Caco-2 (cell line): ENCODE results near the gene MLXIP. TPM values are rescaled to one million over a fixed set of nuclear protein-coding genes. Genes with fewer than 3 reads are reported as not detected.

Experiments used
- BruUV-seq: library from RNA; stranded (reverse); fragments of 400-500 nt; replicated peaks from 2 replicates; lab custom pipeline; 2021; lab: Mats Ljungman, UMichigan
- CTCF ChIA-PET: fragments of 300-600 bp; sonication (Branson Sonifier 250); formaldehyde crosslinking; loops from one replicate; lab custom pipeline; 2022; ENCODE audit warnings: antibody characterized with exemption; lab: Charles Lee
- POLR2A ChIA-PET: fragments of 300-600 bp; sonication (Branson Sonifier 250); formaldehyde crosslinking; loops from one replicate; lab custom pipeline; 2022; ENCODE audit warnings: antibody characterized with exemption; lab: Charles Lee
- DNase-seq, 2 experiments: peaks; one replicate each; pipeline versions ENCODE4 v3.0.0 to v3.0.0-alpha.2; 2020 to 2022
- H3K27me3 ChIP-seq: replicated peaks from 2 replicates; pipeline ENCODE4 v1.6.0; 2011; ENCODE audit warnings: low read length; ENCODE audit not compliant: control insufficient read depth, insufficient read depth
- H3K36me3 ChIP-seq: 2 replicates; pipeline ENCODE4 v1.5.1; 2011; ENCODE audit warnings: low read length; ENCODE audit not compliant: control insufficient read depth, insufficient read depth
- H3K4me1 ChIP-seq: fragments of 250-450 bp; sonication (Bioruptor Pico); 2 replicates; pipeline ENCODE4 v1.5.1; 2020; ENCODE audit warnings: mild to moderate bottlenecking
- H3K4me3 ChIP-seq: 2 replicates; pipeline ENCODE4 v1.5.1; 2011; ENCODE audit warnings: low read depth, mild to moderate bottlenecking, control low read depth, low read length
- H3K9me3 ChIP-seq: fragments of 250-450 bp; sonication (Bioruptor Pico); 2 replicates; pipeline ENCODE4 v1.5.1; 2020; ENCODE audit warnings: mild to moderate bottlenecking, moderate library complexity
- H3K27ac Mint-ChIP-seq: one replicate; pipeline ENCODE4 v1.8.0; 2022; ENCODE audit warnings: mixed read lengths; ENCODE audit not compliant: unreplicated experiment
- H3K27me3 Mint-ChIP-seq: one replicate; pipeline ENCODE4 v1.8.0; 2022; ENCODE audit warnings: mixed read lengths; ENCODE audit not compliant: insufficient read depth, unreplicated experiment
- H3K36me3 Mint-ChIP-seq: one replicate; pipeline ENCODE4 v1.8.0; 2022; ENCODE audit warnings: mild to moderate bottlenecking, mixed read lengths; ENCODE audit not compliant: insufficient read depth, unreplicated experiment
- H3K4me1 Mint-ChIP-seq: one replicate; pipeline ENCODE4 v1.8.0; 2022; ENCODE audit warnings: low read depth, mixed read lengths; ENCODE audit not compliant: unreplicated experiment
- H3K4me3 Mint-ChIP-seq: one replicate; pipeline ENCODE4 v1.8.0; 2022; ENCODE audit warnings: mild to moderate bottlenecking, moderate library complexity, mixed read lengths; ENCODE audit not compliant: unreplicated experiment
- H3K9me3 Mint-ChIP-seq: one replicate; pipeline ENCODE4 v1.8.0; 2022; ENCODE audit warnings: mixed read lengths; ENCODE audit not compliant: unreplicated experiment
- CTCF ChIP-seq, 2 experiments: fragments of 200-600 bp in 1 of 2; IDR thresholded peaks; 1 replicate in 1 of 2; 2 replicates in 1 of 2; pipeline versions ENCODE4 v1.5.1 to v1.8.0; 2011 to 2022; ENCODE audit warnings: antibody characterized with exemption in 1 of 2, control low read depth in 1 of 2, inconsistent platforms in 1 of 2, low read depth in 1 of 2, low read length in 1 of 2, mild to moderate bottlenecking in 1 of 2, moderate library complexity in 1 of 2; ENCODE audit not compliant: insufficient read depth in 1 of 2, severe bottlenecking in 1 of 2, unreplicated experiment in 1 of 2
- intact Hi-C: fragments of 100-400 bp; cut with micrococcal nuclease; formaldehyde crosslinking; loops from one replicate; pipeline ENCODE4 v1.10.0; 2022; ENCODE audit not compliant: unreplicated experiment
- total RNA-seq: library from RNA; stranded (reverse); gene quantifications from 2 replicates; pipeline ENCODE4 v1.2.3, GENCODE V29; 2022

MLXIP gene
- total RNA-seq, 1 experiment from 2014 or later: 54.5 TPM

GRCh38 chr12:122125452-122126341 lies 47.1 kb downstream of the MLXIP start:
- ChIA-PET CTCF (no interaction called here), POLR2A (no interaction called here)
- H3K4me1 Mint-ChIP-seq: no peaks in the 10 kb centered on the region

GRCh38 chr12:122126342-122126635 lies 47.7 kb downstream of the MLXIP start:
- peaks cover 7% of the 10 kb centered on the region; the same call in 1 of the 2 replicates for H3K4me1 ChIP-seq

More at GRCh38 chr12:122125452-122126341, 47.1 kb downstream of the MLXIP start:
- no peaks in the 10 kb centered on the region for H3K9me3 ChIP-seq
- H3K4me1 ChIP-seq: peaks cover 7% of the 10 kb centered on the region; the same call in 1 of the 2 replicates
- no peak overlapping the region for H3K4me3 ChIP-seq
- BruUV-seq: no TSS peak
- no peak for DNase-seq
- no peak overlapping the region for H3K27ac Mint-ChIP-seq
- no peaks in the 10 kb centered on the region; the same call in 1 of the 2 replicates for H3K36me3 ChIP-seq
- H3K36me3 Mint-ChIP-seq: peaks cover 11% of the 10 kb centered on the region
- H3K27me3 Mint-ChIP-seq: no peaks in the 10 kb centered on the region
- H3K27me3 ChIP-seq: no peaks in the 10 kb centered on the region
- no peak for TF ChIP-seq CTCF (IDR thresholded peaks at IDR 0.05; ENCODE audit: insufficient read depth in 1 of 2, low read depth in 1 of 2, low read length in 1 of 2, severe bottlenecking in 1 of 2, unreplicated experiment in 1 of 2)
- intact Hi-C loops: no loop called here
- H3K4me3 Mint-ChIP-seq: no peak overlapping the region
- H3K9me3 Mint-ChIP-seq: no peaks in the 10 kb centered on the region

More at GRCh38 chr12:122126342-122126635, 47.7 kb downstream of the MLXIP start:
- Histone ChIP-seq H3K27me3 (no peaks in the 10 kb centered on the region), H3K36me3 (no peaks in the 10 kb centered on the region; the same call in 1 of the 2 replicates), H3K9me3 (no peaks in the 10 kb centered on the region), H3K4me3 (no peak overlapping the region)
- ChIA-PET CTCF (no interaction called here), POLR2A (no interaction called here)
- peaks cover 17% of the 10 kb centered on the region for H3K36me3 Mint-ChIP-seq
- H3K27me3 Mint-ChIP-seq: no peaks in the 10 kb centered on the region
- H3K27ac Mint-ChIP-seq: no peak overlapping the region
- no peak overlapping the region for H3K4me3 Mint-ChIP-seq
- no TSS peak for BruUV-seq
- no peak for DNase-seq
- no peaks in the 10 kb centered on the region for H3K9me3 Mint-ChIP-seq
- no peaks in the 10 kb centered on the region for H3K4me1 Mint-ChIP-seq
- intact Hi-C loops: no loop called here
- TF ChIP-seq CTCF (IDR thresholded peaks at IDR 0.05; ENCODE audit: insufficient read depth in 1 of 2, low read depth in 1 of 2, low read length in 1 of 2, severe bottlenecking in 1 of 2, unreplicated experiment in 1 of 2): no peak
